ENCODE results near the gene SGCD.

- TF ChIP-seq POLR2A (IDR thresholded peaks at IDR 0.05; ENCODE audit: low read depth, low read length) (no peak), POLR2AphosphoS5 (IDR thresholded peaks at IDR 0.05; ENCODE audit: low read depth, low read length) (no peak), TAF1 (IDR thresholded peaks at IDR 0.05; ENCODE audit: low read depth, low read length) (no peak), POU2F2 (IDR thresholded peaks at IDR 0.05; ENCODE audit: low read depth, low read length) (no peak), SPI1 (IDR thresholded peaks at IDR 0.05; ENCODE audit: low read depth, low read length) (no peak), PAX5 (IDR thresholded peaks at IDR 0.05; ENCODE audit: insufficient read depth, low read length, severe bottlenecking) (no peak)
These were observed 79.0 kb downstream of the SGCD start for GRCh38 chr5:156405988-156406387.

Data from GM12891 (cell line).